ES-I3 (cell line): ENCODE measurements around the gene WBP4.

Experiments
- H3K36me3 ChIP-seq: 2 replicates; pipeline ENCODE4 v1.6.1; 2013; ENCODE audit warnings: mild to moderate bottlenecking, low read length, control low read depth, moderate library complexity; ENCODE audit not compliant: insufficient read depth
- H3K4me1 ChIP-seq: 2 replicates; pipeline ENCODE4 v1.6.1; 2013; ENCODE audit warnings: mild to moderate bottlenecking, control low read depth, low read length; ENCODE audit not compliant: insufficient read depth
- H3K9ac ChIP-seq: 2 replicates; pipeline ENCODE4 v1.6.1; 2013; ENCODE audit warnings: low read depth, mild to moderate bottlenecking, low read length, moderate library complexity
- H3K9me3 ChIP-seq: 2 replicates; pipeline ENCODE4 v1.6.1; 2013; ENCODE audit warnings: mild to moderate bottlenecking, low read length, moderate library complexity; ENCODE audit not compliant: control insufficient read depth, insufficient read depth

The WBP4 gene

GRCh38 chr13:41056194-41056593, 5.1 kb upstream of the WBP4 start:
- Histone ChIP-seq H3K4me1 (0 out of 2 replicates have a peak, but pooled peaks cover 4% of the 10 kb centered on the region), H3K9me3 (no peaks in the 10 kb centered on the region), H3K9ac (no peak overlapping the region), H3K36me3 (no peaks in the 10 kb centered on the region)

- H3K36me3 ChIP-seq = no peaks in the 10 kb centered on the region
- no peak overlapping the region for H3K9ac ChIP-seq
- H3K4me1 ChIP-seq = 0 out of 2 replicates have a peak, but pooled peaks cover 4% of the 10 kb centered on the region
- no peaks in the 10 kb centered on the region for H3K9me3 ChIP-seq
Measured at GRCh38 chr13:41056826-41057711, 4.2 kb upstream of the WBP4 start.

GRCh38 chr13:41058295-41059070, 2.8 kb upstream of the WBP4 start:
- H3K9me3 ChIP-seq = no peaks in the 10 kb centered on the region
- H3K36me3 ChIP-seq = no peaks in the 10 kb centered on the region
- no peak overlapping the region for H3K9ac ChIP-seq
- H3K4me1 ChIP-seq = peaks cover 4% of the 10 kb centered on the region; the same call in 1 of the 2 replicates

GRCh38 chr13:41059456-41060081, 1.7 kb upstream of the WBP4 start:
- Histone ChIP-seq H3K9me3 (no peaks in the 10 kb centered on the region), H3K4me1 (peaks cover 7% of the 10 kb centered on the region), H3K36me3 (no peaks in the 10 kb centered on the region), H3K9ac (peak overlapping the region; percentile 99)

- Histone ChIP-seq H3K9me3 (no peaks in the 10 kb centered on the region), H3K36me3 (no peaks in the 10 kb centered on the region), H3K4me1 (peaks cover 7% of the 10 kb centered on the region), H3K9ac (peak overlapping the region; percentile 99)
Measured at GRCh38 chr13:41060082-41060723, 1.1 kb upstream of the WBP4 start.

GRCh38 chr13:41060724-41061074, 610 bp upstream of the WBP4 start:
- Histone ChIP-seq H3K9ac (peak overlapping the region; percentile 99), H3K4me1 (peaks cover 7% of the 10 kb centered on the region), H3K9me3 (no peaks in the 10 kb centered on the region), H3K36me3 (no peaks in the 10 kb centered on the region)

- H3K36me3 ChIP-seq = peaks cover 4% of the 10 kb centered on the region; the same call in 1 of the 2 replicates
- peaks cover 7% of the 10 kb centered on the region for H3K4me1 ChIP-seq
- H3K9me3 ChIP-seq = no peaks in the 10 kb centered on the region
- H3K9ac ChIP-seq = peak overlapping the region; percentile 99
Measured at GRCh38 chr13:41061914-41062837, 867 bp downstream of the WBP4 start.

GRCh38 chr13:41064493-41064892, 3.2 kb downstream of the WBP4 start:
- Histone ChIP-seq H3K36me3 (peaks cover 7% of the 10 kb centered on the region; the same call in 1 of the 2 replicates), H3K9me3 (no peaks in the 10 kb centered on the region), H3K9ac (no peak overlapping the region), H3K4me1 (peaks cover 4% of the 10 kb centered on the region)

- Histone ChIP-seq H3K4me1 (peaks cover 4% of the 10 kb centered on the region), H3K36me3 (peaks cover 7% of the 10 kb centered on the region; the same call in 1 of the 2 replicates), H3K9me3 (no peaks in the 10 kb centered on the region), H3K9ac (no peak overlapping the region)
Measured at GRCh38 chr13:41065078-41065477, 3.8 kb downstream of the WBP4 start.

GRCh38 chr13:41074523-41074922, 13.2 kb downstream of the WBP4 start:
- peaks cover 11% of the 10 kb centered on the region for H3K36me3 ChIP-seq
- H3K9me3 ChIP-seq = no peaks in the 10 kb centered on the region
- H3K4me1 ChIP-seq = no peaks in the 10 kb centered on the region
- H3K9ac ChIP-seq = no peak overlapping the region

- H3K9ac ChIP-seq = no peak overlapping the region
- H3K9me3 ChIP-seq = no peaks in the 10 kb centered on the region
- peaks cover 11% of the 10 kb centered on the region for H3K36me3 ChIP-seq
- no peaks in the 10 kb centered on the region for H3K4me1 ChIP-seq
Measured at GRCh38 chr13:41075034-41075433, 13.7 kb downstream of the WBP4 start.

- H3K9ac ChIP-seq = no peak overlapping the region
- H3K9me3 ChIP-seq = no peaks in the 10 kb centered on the region
- H3K36me3 ChIP-seq = peaks cover 11% of the 10 kb centered on the region
- H3K4me1 ChIP-seq = no peaks in the 10 kb centered on the region
Measured at GRCh38 chr13:41075485-41075884, 14.2 kb downstream of the WBP4 start.

- H3K36me3 ChIP-seq = peaks cover 14% of the 10 kb centered on the region
Measured at GRCh38 chr13:41077475-41077874, 16.2 kb downstream of the WBP4 start.

More at GRCh38 chr13:41077475-41077874, 16.2 kb downstream of the WBP4 start:
- no peak overlapping the region for H3K9ac ChIP-seq
- H3K4me1 ChIP-seq = no peaks in the 10 kb centered on the region
- H3K9me3 ChIP-seq = no peaks in the 10 kb centered on the region
